Ishikawa (cell line): ENCODE data around the gene CLTRN.

Source experiments
- CEBPB ChIP-seq: IDR thresholded peaks from 2 replicates; pipeline ENCODE4 v1.6.1; 2012
- CREB1 ChIP-seq: IDR thresholded peaks from 2 replicates; pipeline ENCODE4 v1.6.1; 2012; ENCODE audit warnings: low read depth
- EGR1 ChIP-seq: IDR thresholded peaks from 2 replicates; pipeline ENCODE4 v1.6.1; 2012
- EP300 ChIP-seq: IDR thresholded peaks from 2 replicates; pipeline ENCODE4 v1.6.1; 2012; ENCODE audit warnings: borderline replicate concordance
- FOXM1 ChIP-seq: IDR thresholded peaks from 2 replicates; pipeline ENCODE4 v1.6.1; 2012; ENCODE audit warnings: low read depth, borderline replicate concordance
- MAX ChIP-seq: IDR thresholded peaks from 2 replicates; pipeline ENCODE4 v1.6.1; 2012
- RAD21 ChIP-seq: IDR thresholded peaks from 2 replicates; pipeline ENCODE4 v1.6.1; 2012; ENCODE audit warnings: low read depth
- REST ChIP-seq: IDR thresholded peaks from 2 replicates; pipeline ENCODE4 v1.6.1; 2012; ENCODE audit warnings: low read depth, mild to moderate bottlenecking
- TAF1 ChIP-seq: IDR thresholded peaks from 2 replicates; pipeline ENCODE4 v1.6.1; 2012; ENCODE audit warnings: low read depth, mild to moderate bottlenecking
- TCF12 ChIP-seq: IDR thresholded peaks from 2 replicates; pipeline ENCODE4 v1.6.1; 2012; ENCODE audit warnings: low read depth
- TEAD4 ChIP-seq: IDR thresholded peaks from 2 replicates; pipeline ENCODE4 v1.6.1; 2012
- USF1 ChIP-seq: IDR thresholded peaks from 2 replicates; pipeline ENCODE4 v1.6.1; 2012
- YY1 ChIP-seq: IDR thresholded peaks from 2 replicates; pipeline ENCODE4 v1.6.1; 2012; ENCODE audit warnings: low read depth
- ZBTB7A ChIP-seq: IDR thresholded peaks from 2 replicates; pipeline ENCODE4 v1.6.1; 2012; ENCODE audit warnings: low read depth

GRCh38 chrX:15645266-15645665, 19.3 kb downstream of the CLTRN start:
- TF ChIP-seq CEBPB (no peak), USF1 (no peak), TAF1 (no peak), TEAD4 (no peak), REST (no peak), MAX (no peak), EGR1 (no peak), EP300 (no peak), CREB1 (no peak), TCF12 (no peak), ZBTB7A (no peak), RAD21 (no peak), YY1 (no peak), FOXM1 (no peak)
